ENCODE results near the gene RALGAPB. TPM values are rescaled to one million over a fixed set of nuclear protein-coding genes. Genes with fewer than 3 reads are reported as not detected.

Gene RALGAPB
- polyA plus RNA-seq, 1 of the 3 experiments (the other 2 are of a cell fraction) = 10.8 TPM

GRCh38 chr20:38601216-38602184 is 128.9 kb downstream of the RALGAPB start, which contains the start of gene ARHGAP40:
TSS of gene ARHGAP40 (plus strand) at chr20:38601809.
- peak; percentile 61 for DNase-seq
- Histone ChIP-seq H3K27ac (ENCODE audit: low read depth in 2 of 2, low read length in 1 of 2) (no peak within 1 kb of the TSS), H3K9me2 (no peaks in the 10 kb centered on the region), H2AFZ (ENCODE audit: low read depth) (0 out of 2 replicates have a peak within 1 kb of the TSS, but pooled peaks have one; percentile 8), H3K36me3 (replicated peaks in 1 of 2; ENCODE audit: control insufficient read depth in 1 of 2, insufficient read depth in 2 of 2, low read length in 1 of 2) (no peaks in the 10 kb centered on the region), H3K9ac (no peak within 1 kb of the TSS), H3K4me2 (0 out of 2 replicates have a peak within 1 kb of the TSS, but pooled peaks have one; percentile 28), H3K4me1 (ENCODE audit: control insufficient read depth in 1 of 2, insufficient read depth in 2 of 2, low read depth in 1 of 2, low read length in 1 of 2) (peaks cover 0 to 5% of the 10 kb centered on the region in 2 experiments; a peak in 1 of 4 replicates), H3F3A (replicated peaks; ENCODE audit: insufficient read depth) (no peaks in the 10 kb centered on the region), H3K27me3 (ENCODE audit: insufficient read depth) (no peaks in the 10 kb centered on the region; the same call in 1 of the 2 replicates), H3K79me2 (ENCODE audit: insufficient read depth) (no peaks in the 10 kb centered on the region), H4K20me1 (ENCODE audit: insufficient read depth) (no peaks in the 10 kb centered on the region), H3K9me3 (no peaks in the 10 kb centered on the region), H3K4me3 (ENCODE audit: low read depth in 2 of 2, low read length in 1 of 2) (peak within 1 kb of the TSS in 1 of 2 experiments; percentile 9; a peak in 1 of 4 replicates)
- peak; percentile 19; the same call in 1 of the 2 replicates for TF ChIP-seq CTCF (IDR thresholded peaks at IDR 0.05)
- no peak for TF ChIP-seq TEAD4 (IDR thresholded peaks at IDR 0.05; ENCODE audit: borderline replicate concordance, insufficient read depth)
- ChIA-PET CTCF (interaction anchor here (1.0 kb wide), 1 partner anchor 449 kb away, joined by 3 read pairs; no protein-coding TSS in a partner anchor), POLR2A (no interaction called here)
- WGBS (ENCODE audit: low lambda C conversion rate) = 57% methylated on average over 20 of the region's 42 CpGs

GRCh38 chr20:38602185-38602581 is 129.5 kb downstream of the RALGAPB start:
- 69% methylated on average over 3 of the region's 5 CpGs for WGBS (ENCODE audit: low lambda C conversion rate)
- CTCF ChIA-PET = no interaction called here
- no peak overlapping the region for H3K4me3 ChIP-seq (ENCODE audit: low read depth in 2 of 2, low read length in 1 of 2)
- H3K4me2 ChIP-seq = no peak overlapping the region
- no peak overlapping the region for H2AFZ ChIP-seq (ENCODE audit: low read depth)
- H4K20me1 ChIP-seq (ENCODE audit: insufficient read depth) = no peaks in the 10 kb centered on the region
- peaks cover 0 to 5% of the 10 kb centered on the region in 2 experiments; a peak in 1 of 4 replicates for H3K4me1 ChIP-seq (ENCODE audit: control insufficient read depth in 1 of 2, insufficient read depth in 2 of 2, low read depth in 1 of 2, low read length in 1 of 2)
- H3K9me3 ChIP-seq = no peaks in the 10 kb centered on the region
- H3K9ac ChIP-seq = no peak overlapping the region
- H3K27me3 ChIP-seq (ENCODE audit: insufficient read depth) = no peaks in the 10 kb centered on the region; the same call in 1 of the 2 replicates
- no peak for DNase-seq
- no peaks in the 10 kb centered on the region for H3F3A ChIP-seq (replicated peaks; ENCODE audit: insufficient read depth)
- POLR2A ChIA-PET = no interaction called here
- no peak overlapping the region for H3K27ac ChIP-seq (ENCODE audit: low read depth in 2 of 2, low read length in 1 of 2)
- H3K9me2 ChIP-seq = no peaks in the 10 kb centered on the region
- no peaks in the 10 kb centered on the region for H3K79me2 ChIP-seq (ENCODE audit: insufficient read depth)
- H3K36me3 ChIP-seq (replicated peaks in 1 of 2; ENCODE audit: control insufficient read depth in 1 of 2, insufficient read depth in 2 of 2, low read length in 1 of 2) = no peaks in the 10 kb centered on the region
- TF ChIP-seq ELF1 (IDR thresholded peaks at IDR 0.05) (no peak), USF2 (IDR thresholded peaks at IDR 0.05; ENCODE audit: borderline replicate concordance, low read depth, low read length) (no peak), MAX (IDR thresholded peaks at IDR 0.05; ENCODE audit: low read depth) (no peak), RCOR1 (IDR thresholded peaks at IDR 0.05; ENCODE audit: low read length) (no peak), SIN3A (IDR thresholded peaks at IDR 0.05; ENCODE audit: borderline replicate concordance, low read depth, low read length) (no peak), YY1 (IDR thresholded peaks at IDR 0.05; ENCODE audit: low read depth) (no peak), MEF2A (IDR thresholded peaks at IDR 0.05; ENCODE audit: borderline replicate concordance, low read depth) (no peak), USF1 (IDR thresholded peaks at IDR 0.05; ENCODE audit: borderline replicate concordance, low read depth) (no peak), TEAD4 (IDR thresholded peaks at IDR 0.05; ENCODE audit: borderline replicate concordance, insufficient read depth) (no peak), MXI1 (IDR thresholded peaks at IDR 0.05; ENCODE audit: low read depth, low read length) (no peak), POLR2AphosphoS5 (IDR thresholded peaks at IDR 0.05; ENCODE audit: low read depth, low read length) (no peak), FOSL2 (IDR thresholded peaks at IDR 0.05; ENCODE audit: borderline replicate concordance, low read depth) (no peak), CHD2 (IDR thresholded peaks at IDR 0.05; ENCODE audit: low read length, partially characterized antibody) (no peak), GATA2 (CRISPR knock-in tag; IDR thresholded peaks at IDR 0.05) (no peak), EZH2phosphoT487 (IDR thresholded peaks at IDR 0.05; ENCODE audit: borderline replicate concordance, low read depth) (no peak), FOXM1 (IDR thresholded peaks at IDR 0.05; ENCODE audit: low read depth) (no peak), REST (IDR thresholded peaks at IDR 0.05; ENCODE audit: low read depth, low read length) (no peak)

Data from SK-N-SH (cell line).